RPMI7951 (cell line): ENCODE data around the gene TMEM154. TPM values are rescaled to one million over a fixed set of nuclear protein-coding genes. Genes with fewer than 3 reads are reported as not detected.
A peak's percentile ranks its signal among the peaks of the same experiment; 100 is the strongest.

Experiments used
- DNase-seq: peaks from one replicate; pipeline ENCODE4 v3.0.0-alpha.2; 2012; ENCODE audit warnings: low read depth
- total RNA-seq: library from RNA; depleted of rRNA; stranded (reverse); fragments of >200 nt; shearing (Covaris generic); gene quantifications from 2 replicates; pipeline ENCODE4 v1.2.3, GENCODE V29; 2014

TMEM154 gene
- total RNA-seq, 1 experiment from 2014 or later = 0.60 TPM

DNA sequence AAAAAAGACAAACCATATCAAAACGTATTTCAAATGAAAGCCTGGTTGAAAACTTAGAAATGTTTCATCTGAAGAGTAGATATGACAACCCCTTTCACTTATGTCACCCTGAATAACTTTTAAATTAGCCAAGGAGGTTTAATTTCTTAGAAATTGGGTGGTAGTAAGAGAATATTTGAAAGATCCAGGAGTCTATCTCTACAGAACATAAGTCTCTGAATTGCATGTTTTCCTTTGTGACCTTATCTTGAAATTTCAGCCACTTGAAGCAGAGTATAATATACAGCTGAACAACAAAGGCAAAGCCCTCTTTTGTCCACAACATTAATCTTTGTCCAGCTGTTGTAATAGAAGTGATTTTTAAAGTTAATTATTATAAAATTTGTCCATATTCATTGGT, 49.5 kb downstream of the TMEM154 start:
- DNase-seq = no peak

DNA sequence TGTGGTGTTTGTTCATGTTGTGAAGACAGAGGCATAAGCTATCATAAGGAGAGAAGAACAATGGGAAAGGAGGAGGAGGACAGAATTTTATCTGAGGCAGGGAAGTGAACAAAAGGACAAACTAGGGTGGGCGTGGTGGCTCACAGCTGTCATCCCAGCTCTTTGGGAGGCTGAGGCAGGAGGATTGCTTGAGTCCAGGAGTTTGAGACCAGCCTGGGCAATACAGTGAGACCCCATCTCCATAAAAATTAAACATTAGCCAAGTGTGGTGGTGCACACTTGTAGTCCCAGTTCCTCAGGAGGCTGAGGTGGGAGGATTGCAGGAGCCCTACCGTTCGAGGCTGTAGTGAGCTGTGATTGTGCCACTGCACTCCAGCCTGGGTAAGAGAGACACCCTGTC, 49.9 kb downstream of the TMEM154 start:
- no peak for DNase-seq

DNA sequence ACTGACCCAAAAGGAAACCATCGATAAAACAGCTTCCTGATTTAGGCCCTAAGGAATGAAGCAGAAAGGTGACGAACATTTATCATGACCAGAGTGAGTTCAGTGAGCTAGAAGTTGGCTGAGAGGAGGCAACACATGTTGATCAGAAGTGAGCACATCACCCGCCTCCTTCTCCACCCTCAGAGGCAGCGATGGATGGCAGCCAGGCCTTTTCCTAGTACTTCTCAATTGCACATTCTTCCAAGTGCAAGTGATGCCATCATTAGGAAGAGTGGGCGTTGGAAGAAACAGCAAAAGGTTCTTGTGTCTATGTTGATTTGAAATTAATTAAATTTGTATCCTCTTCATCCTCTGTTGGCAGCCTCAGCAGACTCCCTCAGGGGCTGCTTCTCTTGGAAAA, 51.7 kb downstream of the TMEM154 start:
- DNase-seq = no peak

DNA sequence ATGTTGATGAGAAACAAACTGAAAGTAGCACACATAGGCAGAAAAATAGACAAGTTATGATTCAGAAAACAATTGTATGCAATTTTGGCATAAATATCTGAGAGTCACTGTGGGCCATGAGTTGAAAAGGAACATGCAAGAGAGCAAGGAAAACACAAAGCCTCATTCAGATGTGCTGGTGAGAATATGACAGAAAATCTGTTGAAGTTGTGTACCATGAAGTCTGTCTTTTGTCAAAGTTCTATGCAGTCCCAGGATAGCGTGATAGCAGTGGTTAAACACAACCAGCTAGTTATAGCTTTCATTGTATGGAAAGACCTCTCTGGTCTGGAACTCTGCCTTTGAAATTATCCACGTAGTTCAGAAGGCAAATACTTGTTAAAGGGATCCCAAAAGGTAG, 53.0 kb downstream of the TMEM154 start:
- DNase-seq = peak; percentile 22

DNA sequence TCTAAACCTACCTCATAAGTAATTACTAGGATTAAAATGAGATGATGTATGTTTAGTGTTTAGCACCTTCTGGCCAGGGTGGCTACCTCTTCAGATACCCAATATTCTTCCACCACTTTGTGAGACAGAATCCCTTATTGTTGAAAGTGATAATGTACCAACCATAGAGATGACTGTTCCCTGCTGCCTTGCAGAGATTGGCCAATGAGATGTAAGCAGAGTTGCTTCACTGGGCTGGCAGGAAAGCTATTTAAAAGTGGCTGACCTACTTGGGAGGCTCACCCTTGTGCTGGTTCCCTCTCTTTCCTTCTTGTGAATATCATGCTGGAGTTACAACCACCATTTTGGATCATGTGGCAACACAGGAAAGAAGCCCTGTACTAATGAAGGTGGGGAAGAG, 58.9 kb downstream of the TMEM154 start:
- DNase-seq = no peak

DNA sequence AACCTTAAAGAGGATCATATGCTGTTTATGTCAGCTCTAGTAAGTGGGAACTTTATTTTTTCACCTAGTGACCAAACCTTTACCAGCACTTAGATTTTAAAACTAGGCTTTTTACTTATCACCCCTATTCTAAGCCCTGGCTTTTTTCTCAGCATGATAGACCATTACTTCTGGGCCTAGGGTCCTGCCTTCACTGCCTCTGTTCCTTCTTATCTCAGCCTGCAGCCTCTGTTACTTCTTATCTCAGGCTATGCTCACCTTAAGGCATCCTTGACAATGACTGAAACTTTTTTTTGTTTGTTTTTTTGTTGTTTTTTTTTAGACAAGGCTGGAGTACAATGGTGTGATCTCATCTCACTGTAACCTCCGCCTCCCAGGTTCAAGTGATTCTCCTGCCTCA, 59.6 kb downstream of the TMEM154 start:
- DNase-seq = no peak

DNA sequence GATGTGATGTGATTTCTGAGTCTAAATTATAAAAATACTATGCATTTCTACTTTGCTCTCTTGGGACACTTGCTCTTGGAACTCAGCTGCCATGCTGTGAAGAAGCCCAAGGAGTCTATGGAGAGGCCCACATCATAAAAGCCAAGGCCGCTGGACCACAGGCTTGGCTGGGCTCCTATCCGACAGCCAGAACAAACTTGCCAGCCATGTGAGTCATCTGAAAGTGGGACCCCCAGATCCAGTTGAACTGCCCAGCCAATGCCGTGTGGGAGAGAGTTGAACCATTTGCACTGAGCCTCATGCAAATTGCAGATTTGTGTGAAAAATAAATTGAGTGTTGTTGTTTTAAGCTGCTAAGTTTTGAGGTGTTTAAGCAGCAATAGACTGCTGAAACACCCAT, 60.2 kb downstream of the TMEM154 start:
- no peak for DNase-seq

DNA sequence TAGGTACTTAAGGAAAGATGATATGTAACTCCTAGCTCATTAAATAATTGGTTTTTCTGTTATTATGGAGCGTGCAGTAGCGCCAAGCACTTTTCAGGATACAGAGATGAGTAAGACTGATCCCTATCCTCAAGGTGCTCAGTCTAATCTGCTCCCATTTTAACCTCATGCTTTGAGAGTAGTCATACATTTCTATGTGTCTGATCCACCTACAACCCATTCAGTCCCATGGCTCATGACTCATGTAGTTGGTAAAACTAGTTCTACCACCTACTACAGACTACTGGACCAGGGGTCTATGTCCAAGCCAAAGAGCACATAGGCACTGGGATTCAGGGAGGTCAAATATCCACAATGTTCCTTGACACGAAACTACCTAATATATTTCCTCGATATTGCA, 60.8 kb downstream of the TMEM154 start:
- no peak for DNase-seq

DNA sequence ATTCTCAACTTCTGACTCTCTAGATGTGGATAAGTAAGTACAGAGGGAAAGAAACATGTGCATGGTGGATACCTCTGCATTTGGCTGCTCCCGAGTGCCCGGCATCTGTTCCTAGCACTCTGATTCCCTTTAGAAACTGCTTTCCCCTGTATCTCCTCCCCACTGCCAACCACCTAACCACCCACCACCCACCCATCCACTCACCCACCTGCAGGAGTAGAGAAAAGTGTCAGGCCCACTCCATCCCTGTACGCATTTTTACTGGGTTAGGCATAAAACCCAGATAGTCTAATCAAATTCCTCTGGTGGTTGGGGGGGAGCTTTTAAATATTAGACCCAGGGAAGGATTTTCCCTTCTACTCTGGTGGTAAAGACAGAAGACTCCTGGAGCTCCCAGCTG, 63.0 kb downstream of the TMEM154 start:
- no peak for DNase-seq

DNA sequence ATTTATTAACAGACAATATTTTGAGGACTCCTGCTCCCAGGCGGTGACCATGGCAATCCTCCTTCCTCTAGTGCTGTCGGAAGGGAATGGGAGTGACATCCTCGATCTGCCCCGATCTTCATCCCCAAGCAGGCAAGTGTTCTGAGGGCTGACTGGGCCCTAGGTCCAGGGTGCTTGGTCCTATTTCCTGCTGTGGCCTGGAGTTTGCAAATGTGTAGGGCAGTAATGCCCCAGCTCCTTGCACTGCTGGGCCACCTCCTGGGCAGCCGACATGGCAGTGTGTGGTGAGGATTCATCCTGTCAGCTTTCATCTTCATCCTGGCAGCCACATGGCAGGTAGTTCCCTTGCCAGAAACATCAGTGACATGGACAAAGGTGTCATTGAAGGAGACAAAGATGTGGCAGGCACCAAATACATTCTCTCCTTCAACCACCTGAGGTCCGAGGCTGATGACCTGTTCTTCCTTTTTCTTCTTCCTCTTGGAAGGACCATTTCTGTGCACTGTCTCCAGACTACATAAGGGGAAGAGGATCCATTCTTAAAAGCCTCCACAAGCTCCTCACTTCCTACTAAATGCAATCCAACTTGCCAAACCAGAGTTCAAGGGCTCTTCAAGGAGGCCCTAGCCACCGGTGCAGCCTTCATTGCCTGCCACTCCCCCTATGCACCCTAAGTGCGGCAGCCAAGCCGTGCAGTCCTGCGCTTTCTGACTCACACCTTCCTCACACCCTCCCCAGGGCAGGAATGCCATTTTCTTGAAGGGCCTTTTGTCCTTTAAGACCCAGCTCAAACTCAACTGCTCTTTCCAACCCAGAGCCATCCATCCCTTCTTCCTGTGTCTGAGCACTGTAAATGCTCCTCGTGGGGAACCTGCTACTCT, 65.7 kb downstream of the TMEM154 start:
- DNase-seq = peak; percentile 44

DNA sequence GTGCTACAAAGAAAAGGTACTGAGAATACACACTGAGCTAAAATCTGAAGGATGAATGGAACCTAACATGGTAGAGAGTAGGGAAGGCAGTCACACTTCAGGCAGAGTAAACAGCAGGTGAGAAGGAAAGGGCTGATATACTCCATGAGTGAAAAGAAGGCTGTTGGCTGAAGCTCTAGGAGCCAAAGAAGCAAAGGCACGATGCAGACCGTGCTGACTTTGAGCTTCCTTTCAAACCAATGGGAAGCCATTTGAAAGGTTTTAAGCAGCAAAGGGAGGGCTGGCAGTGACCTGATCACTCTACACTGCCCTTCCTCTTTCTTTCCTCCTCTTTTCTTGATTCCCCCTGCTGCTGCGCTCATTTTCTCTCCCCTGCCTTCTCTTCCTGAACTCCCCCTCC, 66.4 kb downstream of the TMEM154 start:
- no peak for DNase-seq

DNA sequence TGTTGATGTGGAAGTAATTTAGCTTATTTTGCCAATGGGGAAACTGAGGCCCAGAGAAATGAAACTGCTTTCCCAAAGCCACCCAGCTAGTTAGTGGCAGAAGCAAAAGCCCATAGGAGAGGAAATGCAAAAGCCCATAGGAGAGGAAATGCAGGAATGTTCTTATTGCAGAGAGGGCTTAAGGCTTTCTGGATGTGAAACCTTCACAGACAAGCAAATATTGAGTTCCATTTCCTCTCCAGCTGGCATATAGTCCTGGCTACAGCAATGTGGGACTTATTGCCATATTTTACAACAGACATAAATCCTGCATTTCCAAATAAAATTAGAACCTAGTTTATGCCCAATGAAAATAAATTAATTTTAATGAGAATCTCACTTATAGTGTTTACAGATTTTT, 69.7 kb downstream of the TMEM154 start:
- DNase-seq = no peak

DNA sequence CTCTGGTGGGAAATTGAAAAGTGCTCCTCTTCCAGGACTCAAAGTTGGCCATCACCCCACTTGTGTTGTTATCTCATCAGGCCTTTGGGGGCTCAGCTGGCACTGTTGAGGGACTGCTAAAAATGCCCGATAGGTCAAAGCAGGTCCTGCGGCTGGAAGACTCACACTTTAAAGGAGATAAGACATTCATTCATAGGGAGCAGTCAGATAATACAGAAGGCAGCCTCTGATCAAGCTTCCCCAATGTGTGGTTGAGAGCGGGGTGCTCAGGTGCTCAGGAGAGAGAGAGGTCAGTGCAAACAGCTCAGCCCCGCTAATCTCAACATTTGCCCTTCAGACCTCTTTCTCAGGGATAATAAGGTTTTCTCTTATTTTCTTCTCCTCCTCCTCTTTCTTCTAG, 70.3 kb downstream of the TMEM154 start:
- DNase-seq = no peak

DNA sequence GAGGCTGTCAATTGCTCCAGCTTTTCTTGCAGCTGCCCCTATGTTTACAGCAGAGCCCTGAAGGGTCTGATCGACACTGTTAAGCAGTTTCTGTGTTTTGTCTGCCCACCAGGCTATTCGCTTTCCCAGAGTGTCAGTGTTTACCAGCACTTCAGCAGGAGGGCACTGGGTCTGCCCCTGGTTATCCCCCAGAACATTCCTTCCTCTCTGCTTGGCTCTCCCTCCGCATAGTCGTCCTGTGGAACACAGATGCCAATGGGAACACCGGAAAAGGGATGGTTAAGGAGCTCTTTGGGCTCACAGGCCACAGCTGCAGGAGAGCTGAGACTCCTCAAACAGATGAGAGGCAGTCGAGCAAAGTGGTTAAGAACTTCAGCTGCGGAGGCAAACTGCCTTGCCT, 72.6 kb downstream of the TMEM154 start:
- DNase-seq = no peak

DNA sequence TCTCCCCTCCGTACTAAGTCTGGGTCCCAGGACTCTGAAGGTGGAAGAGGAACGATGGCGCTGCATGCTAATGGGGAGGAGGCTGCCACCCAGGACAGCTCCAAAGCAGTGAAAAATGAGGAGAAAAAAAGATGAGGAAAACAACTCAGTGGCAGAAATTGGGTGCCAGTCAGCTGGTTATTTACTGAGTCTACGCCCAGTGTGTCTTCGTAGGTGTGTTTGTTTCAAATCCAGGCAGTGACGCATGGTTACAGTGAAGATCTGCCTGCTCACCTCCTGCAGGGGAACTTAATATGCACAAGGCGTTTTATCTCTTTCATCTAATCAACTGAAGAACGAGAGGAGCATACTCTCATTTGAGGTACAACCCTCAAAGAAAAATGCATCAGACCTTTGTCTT, 73.0 kb downstream of the TMEM154 start:
- no peak for DNase-seq

DNA sequence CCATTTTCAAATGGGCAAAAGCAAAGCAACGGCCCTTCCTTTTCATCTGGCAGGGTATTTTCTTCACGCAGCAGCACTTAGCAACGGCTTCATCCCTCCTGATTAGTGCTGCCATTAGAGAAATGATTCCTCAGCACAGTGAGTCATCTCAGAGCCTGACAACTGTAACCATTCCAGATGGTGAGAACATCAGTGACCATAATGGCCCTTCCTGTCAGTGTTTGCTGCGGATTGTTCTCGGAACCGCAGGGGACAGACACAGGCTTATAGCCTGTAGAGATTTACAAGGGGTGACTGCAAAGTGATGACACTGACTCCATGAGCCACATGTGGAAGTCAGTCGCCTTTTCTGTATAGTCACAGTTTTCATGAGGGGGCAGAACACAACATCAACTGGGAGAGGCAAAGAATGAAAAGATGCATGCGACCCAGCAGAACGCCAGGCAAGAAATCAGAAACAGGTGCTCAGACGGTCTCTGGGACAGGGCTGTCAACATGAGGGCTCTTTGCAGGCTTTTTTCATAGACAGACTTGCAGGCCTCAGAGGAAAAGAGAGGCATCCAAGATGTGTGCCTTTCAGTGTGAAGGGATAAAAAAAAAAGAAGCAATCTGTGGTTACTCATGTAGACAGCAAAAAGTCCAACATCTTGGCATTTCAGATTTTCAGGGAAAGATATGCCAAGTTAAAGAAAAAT, 74.0 kb downstream of the TMEM154 start:
- DNase-seq = peak; percentile 81

DNA sequence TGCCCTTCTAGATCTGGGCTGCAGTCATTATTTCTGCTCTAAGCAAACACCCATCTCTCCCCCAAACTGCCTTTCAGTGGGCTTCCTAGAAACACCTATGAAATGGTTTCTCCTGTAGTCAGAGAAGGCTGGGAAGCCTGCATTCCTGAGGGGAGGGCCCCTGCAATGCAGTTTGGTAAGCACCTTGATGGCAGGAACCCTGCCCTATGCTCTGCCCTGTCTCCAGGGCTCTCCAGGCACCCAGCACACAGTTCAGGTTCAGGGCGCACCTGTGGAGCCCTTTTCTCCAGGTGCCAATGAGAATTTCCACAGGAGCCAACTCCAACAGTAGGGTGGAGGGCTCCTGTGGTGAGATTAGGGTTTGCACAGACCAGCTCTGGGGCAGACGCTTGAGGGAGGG, 74.8 kb downstream of the TMEM154 start:
- DNase-seq = no peak

DNA sequence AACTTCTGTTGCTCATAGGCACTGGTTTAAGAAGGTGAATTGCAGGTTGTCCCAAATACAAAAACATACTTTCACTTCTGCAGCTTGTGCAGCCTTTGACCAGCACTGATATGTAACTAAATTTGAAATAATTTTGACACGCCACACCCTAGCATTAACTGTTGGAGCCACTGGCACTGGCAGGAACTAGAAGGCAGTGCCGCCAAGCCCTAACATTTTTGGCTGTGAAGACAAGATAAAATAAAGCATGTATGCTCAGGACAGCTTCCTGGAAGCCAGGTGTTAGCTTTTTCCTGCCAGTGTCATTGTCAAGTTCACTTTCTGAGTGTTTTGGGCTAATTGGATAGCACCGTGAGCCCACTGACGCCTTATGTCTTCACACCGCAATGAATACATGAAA, 78.6 kb downstream of the TMEM154 start:
- no peak for DNase-seq

DNA sequence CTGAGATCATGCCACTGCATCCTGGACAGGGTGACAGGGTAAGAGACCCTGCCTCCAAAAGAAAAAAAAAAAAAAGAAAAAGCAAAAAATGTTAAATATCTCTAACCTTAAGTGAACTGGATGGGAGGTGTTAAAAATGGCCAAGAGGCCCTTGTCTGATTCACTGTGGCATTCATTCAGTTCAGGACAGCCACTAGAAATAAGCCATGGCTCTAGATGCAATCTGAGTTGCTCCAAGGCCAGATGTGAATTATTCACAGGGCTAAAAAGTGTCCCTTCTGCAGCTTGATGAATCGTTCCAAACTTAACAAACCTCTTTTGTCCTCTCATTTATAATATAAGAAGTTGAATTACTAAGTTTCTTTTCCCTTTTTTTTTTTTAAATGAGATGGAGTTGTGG, 80.2 kb downstream of the TMEM154 start:
- no peak for DNase-seq

DNA sequence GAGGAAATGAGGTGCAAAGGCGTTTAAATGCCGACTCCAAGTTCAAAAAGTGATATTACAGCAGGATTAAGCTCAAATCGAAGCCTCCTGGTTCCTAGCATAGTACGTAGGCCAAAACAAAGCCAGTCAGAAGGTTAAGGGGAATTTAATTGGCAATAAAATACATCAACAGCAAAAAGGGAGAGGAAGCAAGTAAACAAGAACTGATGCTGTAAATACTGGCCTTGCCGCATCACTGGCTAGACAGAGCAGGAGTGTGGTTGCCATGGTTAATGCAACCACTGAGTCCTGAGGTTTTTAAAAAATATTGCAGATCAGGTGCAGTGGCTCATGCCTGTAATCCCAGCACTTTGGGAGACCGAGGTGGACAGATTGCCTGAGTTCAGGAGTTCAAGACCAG, 80.7 kb downstream of the TMEM154 start:
- no peak for DNase-seq

DNA sequence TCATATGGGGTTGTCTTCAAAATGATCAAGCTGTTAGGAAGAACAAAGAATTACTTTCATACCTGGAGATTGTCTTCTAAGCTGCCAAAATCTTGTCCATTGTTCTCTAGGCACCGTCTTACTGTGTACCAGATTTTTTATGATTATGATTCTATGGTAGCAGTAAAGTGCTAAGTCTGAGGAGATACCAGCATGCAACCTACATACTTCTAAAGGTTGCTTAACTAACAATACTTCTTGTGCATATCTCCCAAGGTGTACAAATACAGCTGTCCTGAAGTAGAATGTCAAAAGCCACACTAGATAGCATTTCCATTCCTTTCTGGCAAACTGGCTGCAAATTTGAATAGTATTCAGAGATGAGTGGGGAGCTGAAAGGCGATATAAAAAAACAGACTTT, 81.3 kb downstream of the TMEM154 start:
- DNase-seq = no peak

DNA sequence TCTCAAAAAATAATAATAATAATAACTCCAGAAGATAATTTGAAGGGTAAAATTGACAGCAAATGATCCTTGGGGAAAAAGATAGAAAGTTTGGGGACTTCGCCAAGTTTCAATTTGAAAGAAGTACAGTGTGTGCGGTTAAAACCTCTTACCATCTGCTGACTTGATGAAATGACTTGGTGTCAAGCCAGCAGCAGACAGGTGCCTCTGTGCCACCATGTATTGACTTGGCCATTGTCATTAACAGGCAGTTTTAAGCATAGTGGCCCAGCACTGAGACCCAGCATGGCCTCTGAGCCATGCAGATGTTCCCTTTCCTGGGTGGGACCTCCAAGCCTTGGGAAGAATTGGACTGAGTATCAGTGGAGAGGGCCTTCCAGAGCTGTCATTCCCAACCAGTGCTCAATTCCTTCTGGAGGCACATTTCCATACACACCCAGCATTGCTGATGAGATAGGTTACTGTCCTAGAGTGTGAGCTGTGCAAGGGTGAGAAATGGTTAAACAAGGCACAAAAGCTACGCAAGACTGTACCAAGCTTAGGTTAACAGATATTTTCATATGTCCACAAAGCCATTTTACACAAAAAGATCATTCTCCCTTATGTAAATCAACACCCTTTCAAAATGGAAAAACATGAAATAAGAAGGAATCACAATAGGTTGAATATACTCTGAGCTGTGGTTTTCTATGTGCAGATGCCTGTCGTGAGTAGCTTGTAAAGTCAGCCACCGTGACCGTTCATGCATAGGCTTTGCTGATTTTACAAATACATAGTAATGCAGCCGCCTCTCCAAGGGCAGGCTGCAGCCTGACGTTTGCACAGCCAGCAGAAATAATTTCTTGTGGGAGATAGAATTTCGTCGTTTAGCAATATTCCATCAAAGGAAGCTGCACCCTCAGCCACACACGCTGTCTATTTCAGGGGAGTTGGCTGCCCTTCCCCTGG, 84.5 kb downstream of the TMEM154 start:
- DNase-seq = no peak
